H1 (cell line): ENCODE data around the gene PERCC1. TPM values are rescaled to one million over a fixed set of nuclear protein-coding genes. Genes with fewer than 3 reads are reported as not detected.

Experiments used
- CTCF ChIA-PET: fragments of 300-600 bp; sonication (Branson Sonifier 250); formaldehyde crosslinking; loops from one replicate; lab custom pipeline; 2021; ENCODE audit not compliant: partially characterized antibody; lab: Charles Lee
- POLR2A ChIA-PET: fragments of 300-600 bp; sonication (Branson Sonifier 250); formaldehyde crosslinking; loops from one replicate; lab custom pipeline; 2021; ENCODE audit warnings: inconsistent platforms; ENCODE audit not compliant: partially characterized antibody; lab: Charles Lee
- DNase-seq, 2 experiments: peaks; one replicate each; pipeline versions ENCODE4 v3.0.0 to v3.0.0-alpha.2; 2010 to 2022; ENCODE audit warnings: low spot score in 2 of 2, low read depth in 1 of 2, mixed read lengths in 1 of 2
- FAIRE-seq: peaks from 2 replicates; lab custom pipeline; 2011; peaks lifted over from hg19 to GRCh38; lab: Jason Lieb, UNC
- H2AFZ ChIP-seq: 2 replicates; pipeline ENCODE4 v1.8.1; 2012; ENCODE audit warnings: low read length, inconsistent platforms
- H2AK5ac ChIP-seq: 2 replicates; pipeline ENCODE4 v1.6.1; 2013; ENCODE audit warnings: low read depth, low read length
- H2BK120ac ChIP-seq: replicated peaks from 2 replicates; pipeline ENCODE3; 2013; ENCODE audit warnings: low read depth, low read length, inconsistent platforms
- H2BK12ac ChIP-seq: 2 replicates; pipeline ENCODE4 v1.6.1; 2013; ENCODE audit warnings: low read depth, low read length
- H2BK15ac ChIP-seq: 2 replicates; pipeline ENCODE4 v1.6.1; 2013; ENCODE audit warnings: low read length
- H2BK20ac ChIP-seq: 2 replicates; pipeline ENCODE4 v1.6.1; 2013; ENCODE audit warnings: low read length
- H2BK5ac ChIP-seq: 2 replicates; pipeline ENCODE4 v1.6.1; 2013; ENCODE audit warnings: low read depth, low read length
- H3K14ac ChIP-seq: 2 replicates; pipeline ENCODE4 v1.6.1; 2013; ENCODE audit warnings: inconsistent platforms; ENCODE audit not compliant: insufficient read length
- H3K18ac ChIP-seq: 2 replicates; pipeline ENCODE4 v1.6.1; 2013; ENCODE audit warnings: low read length; ENCODE audit errors: extremely low read depth
- H3K23ac ChIP-seq: 2 replicates; pipeline ENCODE4 v1.6.1; 2013; ENCODE audit warnings: inconsistent platforms; ENCODE audit not compliant: insufficient read length
- H3K23me2 ChIP-seq: 2 replicates; pipeline ENCODE4 v1.6.1; 2013; ENCODE audit warnings: low read depth, low read length
- H3K27ac ChIP-seq: 2 replicates; pipeline ENCODE4 v1.6.1; 2011; ENCODE audit warnings: low read depth, low read length, inconsistent platforms
- H3K27me3 ChIP-seq, 4 experiments: replicated peaks in 1 of 4; 1 replicate in 1 of 4; 2 replicates in 3 of 4; pipeline versions ENCODE4 v1.6.1 to v1.8.1; 2011 to 2013; ENCODE audit warnings: low read length in 3 of 4, mild to moderate bottlenecking in 3 of 4, inconsistent platforms in 2 of 4, mixed read lengths in 2 of 4, moderate library complexity in 1 of 4; ENCODE audit not compliant: control insufficient read depth in 3 of 4, insufficient read depth in 3 of 4; ENCODE audit errors: extremely low read depth in 1 of 4
- H3K36me3 ChIP-seq, 4 experiments: 2 replicates each; pipeline versions ENCODE4 v1.6.1 to v1.8.1; 2011 to 2013; ENCODE audit warnings: mild to moderate bottlenecking in 4 of 4, low read length in 3 of 4, moderate library complexity in 2 of 4, control low read depth in 1 of 4, inconsistent platforms in 1 of 4; ENCODE audit not compliant: insufficient read depth in 4 of 4, control insufficient read depth in 2 of 4
- H3K4ac ChIP-seq: replicated peaks from 2 replicates; pipeline ENCODE3; 2013; ENCODE audit warnings: low read length, low read depth, mixed read lengths, inconsistent platforms; ENCODE audit not compliant: insufficient read length
- H3K4me1 ChIP-seq, 4 experiments: replicated peaks in 1 of 4; 1 replicate in 1 of 4; 2 replicates in 3 of 4; pipeline versions ENCODE4 v1.6.1 to v1.8.1; 2011 to 2013; ENCODE audit warnings: low read length in 3 of 4, inconsistent platforms in 2 of 4, mixed read lengths in 1 of 4; ENCODE audit not compliant: insufficient read depth in 4 of 4, control insufficient read depth in 3 of 4
- H3K4me2 ChIP-seq, 2 experiments: 2 replicates each; pipeline versions ENCODE4 v1.6.1 to v1.8.1; 2011 to 2013; ENCODE audit warnings: low read depth in 2 of 2, low read length in 2 of 2, control low read depth in 1 of 2, inconsistent platforms in 1 of 2, mild to moderate bottlenecking in 1 of 2; ENCODE audit not compliant: insufficient read depth in 1 of 2
- H3K4me3 ChIP-seq, 4 experiments: fragments of 200-600, 300-600 bp in 1 of 4; sonication (generic), shearing (Covaris generic), sonication (Bioruptor Twin) in 1 of 4; 2 replicates each; pipeline versions ENCODE4 v1.5.1 to v1.8.1; 2011 to 2016; ENCODE audit warnings: low read length in 4 of 4, low read depth in 3 of 4, control low read depth in 2 of 4, inconsistent platforms in 2 of 4, mild to moderate bottlenecking in 2 of 4, mixed read lengths in 1 of 4, moderate library complexity in 1 of 4; ENCODE audit not compliant: insufficient read depth in 2 of 4; ENCODE audit errors: extremely low read depth in 1 of 4
- H3K56ac ChIP-seq: replicated peaks from 2 replicates; pipeline ENCODE3; 2013; ENCODE audit warnings: low read depth, mild to moderate bottlenecking, mixed read lengths, low read length, inconsistent platforms; ENCODE audit not compliant: insufficient read length
- H3K79me1 ChIP-seq: 2 replicates; pipeline ENCODE4 v1.6.1; 2013; ENCODE audit warnings: low read depth, low read length, control low read depth
- H3K79me2 ChIP-seq, 2 experiments: 2 replicates each; pipeline versions ENCODE4 v1.6.1 to v1.8.1; 2012 to 2013; ENCODE audit warnings: low read length in 2 of 2, mild to moderate bottlenecking in 2 of 2, inconsistent platforms in 1 of 2; ENCODE audit not compliant: insufficient read depth in 2 of 2, control insufficient read depth in 1 of 2
- H3K9ac ChIP-seq, 4 experiments: replicated peaks in 1 of 4; 1 replicate in 1 of 4; 2 replicates in 3 of 4; pipeline versions ENCODE4 v1.6.1 to v1.8.1; 2011 to 2013; ENCODE audit warnings: low read depth in 3 of 4, low read length in 3 of 4, control low read depth in 2 of 4, mild to moderate bottlenecking in 2 of 4, moderate library complexity in 2 of 4, inconsistent platforms in 1 of 4; ENCODE audit errors: extremely low read depth in 1 of 4
- H3K9me3 ChIP-seq, 2 experiments: 2 replicates each; pipeline versions ENCODE4 v1.6.1 to v1.8.1; 2012 to 2013; ENCODE audit warnings: mild to moderate bottlenecking in 2 of 2, moderate library complexity in 2 of 2, control low read depth in 1 of 2, inconsistent platforms in 1 of 2, low read depth in 1 of 2, low read length in 1 of 2, mixed read lengths in 1 of 2; ENCODE audit not compliant: insufficient read depth in 2 of 2
- H4K20me1 ChIP-seq, 2 experiments: replicated peaks in 1 of 2; 2 replicates each; pipeline versions ENCODE3 to v1.8.1; 2011 to 2013; ENCODE audit warnings: inconsistent platforms in 2 of 2, low read length in 2 of 2, mild to moderate bottlenecking in 1 of 2; ENCODE audit not compliant: insufficient read depth in 2 of 2, control insufficient read depth in 1 of 2
- H4K5ac ChIP-seq: 2 replicates; pipeline ENCODE4 v1.6.1; 2013; ENCODE audit warnings: low read length, low read depth, mixed read lengths, inconsistent platforms; ENCODE audit not compliant: insufficient read length
- H4K8ac ChIP-seq: 2 replicates; pipeline ENCODE4 v1.8.0; 2013; ENCODE audit warnings: mild to moderate bottlenecking, moderate library complexity, low read length, inconsistent platforms; ENCODE audit not compliant: insufficient read depth; ENCODE audit errors: extremely low read depth
- H4K91ac ChIP-seq: replicated peaks from 2 replicates; pipeline ENCODE3; 2013; ENCODE audit warnings: low read length, mixed read lengths, inconsistent platforms; ENCODE audit not compliant: insufficient read length
- BACH1 ChIP-seq: IDR thresholded peaks from 2 replicates; pipeline ENCODE4 v1.6.1; 2012; ENCODE audit warnings: low read length, improper control_type of control experiment
- BCL11A ChIP-seq, 2 experiments: IDR thresholded peaks; one replicate each; pipeline ENCODE4 v1.6.1; 2011; ENCODE audit warnings: low read depth in 2 of 2, low read length in 2 of 2, mild to moderate bottlenecking in 2 of 2
- CEBPB ChIP-seq: IDR thresholded peaks from 2 replicates; pipeline ENCODE4 v1.6.1; 2012; ENCODE audit warnings: low read depth, low read length
- CREB1 ChIP-seq: IDR thresholded peaks from 2 replicates; pipeline ENCODE4 v1.6.1; 2012; ENCODE audit warnings: inconsistent platforms
- HDAC2 ChIP-seq, 2 experiments: fragments of 300-600 bp in 1 of 2; sonication (generic) in 1 of 2; IDR thresholded peaks; 2 replicates each; pipeline ENCODE4 v1.6.1; 2011 to 2012; ENCODE audit warnings: low read depth in 2 of 2, low read length in 2 of 2, mild to moderate bottlenecking in 2 of 2, moderate library complexity in 2 of 2, borderline replicate concordance in 1 of 2, inconsistent platforms in 1 of 2
- KDM5A ChIP-seq: fragments of 200-600 bp; IDR thresholded peaks from 2 replicates; pipeline ENCODE4 v1.7.1; 2012; ENCODE audit warnings: mild to moderate bottlenecking, low read length, inconsistent platforms, mixed read lengths
- NRF1 ChIP-seq: IDR thresholded peaks from 2 replicates; pipeline ENCODE4 v1.6.1; 2011; ENCODE audit warnings: mild to moderate bottlenecking, low read depth, low read length, improper control_type of control experiment
- RBBP5 ChIP-seq: IDR thresholded peaks from 2 replicates; pipeline ENCODE4 v1.7.1; 2012; ENCODE audit warnings: low read depth, mild to moderate bottlenecking, inconsistent platforms, low read length, moderate library complexity, borderline replicate concordance
- RNF2 ChIP-seq: fragments of 200-900, 300-1000 bp; sonication (generic); IDR thresholded peaks from 2 replicates; pipeline ENCODE4 v1.7.1; 2016; ENCODE audit warnings: borderline replicate concordance, low read depth, mild to moderate bottlenecking, antibody characterized with exemption, low read length; ENCODE audit not compliant: poor library complexity, severe bottlenecking; ENCODE audit errors: missing control alignments
- SRF ChIP-seq: IDR thresholded peaks from 2 replicates; pipeline ENCODE4 v1.6.1; 2011; ENCODE audit warnings: mild to moderate bottlenecking, low read depth, low read length, moderate library complexity
- WGBS, 2 experiments: shearing (Covaris generic) in 1 of 2; methylation state at CpG; one replicate each; pipeline versions ENCODE4 v1.1.6 to v1.1.7; 2013 to 2015; ENCODE audit warnings: low lambda C conversion rate in 2 of 2, mixed read lengths in 2 of 2, inconsistent platforms in 1 of 2, low coverage in 1 of 2, missing lambda C conversion rate in 1 of 2; ENCODE audit not compliant: insufficient replicate concordance in 2 of 2, insufficient coverage in 1 of 2, insufficient read length in 1 of 2; ENCODE audit errors: extremely low coverage in 1 of 2, missing lambda C conversion rate in 1 of 2; 5-methylcytosine and 5-hydroxymethylcytosine counted together
- polyA plus RNA-seq, 7 experiments: library from polyadenylated mRNA; depleted of rRNA in 3 of 7; stranded (reverse) in 5 of 7; unstranded in 2 of 7; fragments of >200 nt in 5 of 7; fragments of 200-250 nt in 2 of 7; gene quantifications; 1 replicate in 5 of 7; 2 replicates in 1 of 7; 4 replicates in 1 of 7; pipeline versions ENCODE4 v1.2.1 to v1.2.3, GENCODE V29; 2011 to 2013; ENCODE audit warnings: missing spikeins in 2 of 7, mixed read lengths in 2 of 7
- total RNA-seq: library from RNA; stranded (reverse); fragmentation: NEBNext Ultra II Directional; extraction: Animal tissue kit (Norgen Biotek cat#: 25700); gene quantifications from 2 replicates; pipeline ENCODE4 v1.2.1, GENCODE V29; 2021

The PERCC1 gene
- total and polyA plus RNA-seq, 2 of the 8 experiments (the other 6 are each of a cell fraction or from before 2014, with no cell fraction given): not detected

- WGBS, 2 experiments: 93% methylated on average over 3 of the region's 24 CpGs; no CpG with 5 or more reads in 1 of the 2 experiments
- H4K5ac ChIP-seq: no peak overlapping the region
Observed at GRCh38 chr16:1442697-1443096, 11.8 kb downstream of the PERCC1 start.

More at GRCh38 chr16:1442697-1443096, 11.8 kb downstream of the PERCC1 start:
- Histone ChIP-seq H3K18ac (no peak overlapping the region), H3K14ac (no peak overlapping the region), H3K36me3 (peaks cover 0 to 14% (median 0%) of the 10 kb centered on the region in 4 experiments; a peak in 1 of 8 replicates), H3K23me2 (no peaks in the 10 kb centered on the region), H3K9me3 (no peaks in the 10 kb centered on the region), H3K4ac (no peak overlapping the region), H3K4me3 (no peak overlapping the region), H4K8ac (no peak overlapping the region), H2BK12ac (no peak overlapping the region), H3K79me2 (no peaks in the 10 kb centered on the region), H3K27ac (no peak overlapping the region), H2BK20ac (no peak overlapping the region), H2BK5ac (no peak overlapping the region), H2BK15ac (no peak overlapping the region), H3K27me3 (no peaks in the 10 kb centered on the region), H3K79me1 (no peaks in the 10 kb centered on the region), H3K56ac (no peak overlapping the region), H2BK120ac (no peak overlapping the region), H2AFZ (no peak overlapping the region), H3K4me2 (no peak overlapping the region), H3K23ac (no peak overlapping the region), H4K20me1 (peaks cover 0 to 2% of the 10 kb centered on the region in 2 experiments), H4K91ac (no peak overlapping the region), H3K9ac (no peak overlapping the region), H2AK5ac (no peak overlapping the region), H3K4me1 (no peaks in the 10 kb centered on the region; a peak in 1 of 7 replicates)
- TF ChIP-seq SRF: no peak
- no peak for TF ChIP-seq CEBPB
- no peak for TF ChIP-seq NRF1
- TF ChIP-seq RBBP5: no peak
- no peak for TF ChIP-seq BCL11A (IDR thresholded peaks at IDR 0.05; ENCODE audit: low read depth in 2 of 2, low read length in 2 of 2)
- no peak for TF ChIP-seq KDM5A
- no peak for TF ChIP-seq CREB1
- no peak for TF ChIP-seq BACH1
- TF ChIP-seq HDAC2 (IDR thresholded peaks at IDR 0.05; ENCODE audit: borderline replicate concordance in 1 of 2, low read depth in 2 of 2, low read length in 2 of 2): no peak
- TF ChIP-seq RNF2: no peak
- ChIA-PET CTCF (interaction anchor here (0.6 to 3.9 kb wide), 3 partner anchors 15 to 500 kb away, joined by 3 to 20 read pairs (median 3); no protein-coding TSS in a partner anchor), POLR2A (interaction anchor here (0.8 to 1.8 kb wide), 8 partner anchors 8 to 321 kb away, joined by 3 to 7 read pairs (median 3); no protein-coding TSS in a partner anchor)
- FAIRE-seq (no peak), DNase-seq (no peak)
